ENCODE measurements around the gene SPATA22. TPM values are rescaled to one million over a fixed set of nuclear protein-coding genes. Genes with fewer than 3 reads are reported as not detected.

SPATA22 gene
- total RNA-seq, 2 donors from 2014 or later, result not detected

DNA sequence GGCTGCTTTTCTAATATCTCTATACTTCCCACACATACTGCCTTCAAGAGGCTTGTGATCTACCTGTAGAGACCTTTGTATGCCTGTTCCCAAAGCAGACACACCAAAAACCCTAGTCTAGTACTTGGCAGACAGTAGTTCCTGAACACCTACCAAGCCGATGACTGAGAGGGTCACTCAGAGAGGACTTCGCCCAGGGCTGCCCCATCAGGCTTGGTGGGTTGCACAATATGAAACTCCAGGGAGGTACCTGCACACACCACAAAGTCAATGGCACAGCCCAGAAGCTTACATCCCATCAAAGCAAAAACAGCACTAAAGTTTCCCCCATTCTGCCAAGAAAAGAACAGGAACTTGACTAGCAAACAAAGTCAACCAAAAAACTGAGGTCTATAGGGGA, 34.4 kb upstream of the SPATA22 start:
- Mint-ChIP-seq H3K36me3 (ENCODE audit: low read depth) (peaks cover 23% of the 10 kb centered on the region), H3K27ac (no peak overlapping the region), H3K4me3 (no peak overlapping the region), H3K27me3 (ENCODE audit: insufficient read depth) (no peaks in the 10 kb centered on the region), H3K9me3 (peaks cover 19% of the 10 kb centered on the region), H3K4me1 (no peaks in the 10 kb centered on the region)
- 100% methylated on average over 1 to 2 of the region's 2 CpGs for WGBS, 2 experiments (ENCODE audit: insufficient coverage in 1 of 2, insufficient read length in 1 of 2)
- H3K4me3 ChIP-seq (ENCODE audit: low read length), result no peak overlapping the region
- TF ChIP-seq, protein P1, sequence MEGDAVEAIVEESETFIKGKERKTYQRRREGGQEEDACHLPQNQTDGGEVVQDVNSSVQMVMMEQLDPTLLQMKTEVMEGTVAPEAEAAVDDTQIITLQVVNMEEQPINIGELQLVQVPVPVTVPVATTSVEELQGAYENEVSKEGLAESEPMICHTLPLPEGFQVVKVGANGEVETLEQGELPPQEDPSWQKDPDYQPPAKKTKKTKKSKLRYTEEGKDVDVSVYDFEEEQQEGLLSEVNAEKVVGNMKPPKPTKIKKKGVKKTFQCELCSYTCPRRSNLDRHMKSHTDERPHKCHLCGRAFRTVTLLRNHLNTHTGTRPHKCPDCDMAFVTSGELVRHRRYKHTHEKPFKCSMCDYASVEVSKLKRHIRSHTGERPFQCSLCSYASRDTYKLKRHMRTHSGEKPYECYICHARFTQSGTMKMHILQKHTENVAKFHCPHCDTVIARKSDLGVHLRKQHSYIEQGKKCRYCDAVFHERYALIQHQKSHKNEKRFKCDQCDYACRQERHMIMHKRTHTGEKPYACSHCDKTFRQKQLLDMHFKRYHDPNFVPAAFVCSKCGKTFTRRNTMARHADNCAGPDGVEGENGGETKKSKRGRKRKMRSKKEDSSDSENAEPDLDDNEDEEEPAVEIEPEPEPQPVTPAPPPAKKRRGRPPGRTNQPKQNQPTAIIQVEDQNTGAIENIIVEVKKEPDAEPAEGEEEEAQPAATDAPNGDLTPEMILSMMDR (conservative IDR thresholded peaks at IDR 0.05), result no peak
- H3K4me1 ChIP-seq (ENCODE audit: control insufficient read depth, insufficient read depth, low read length), result no peaks in the 10 kb centered on the region
- no peak overlapping the region for H3K9ac ChIP-seq (ENCODE audit: extremely low read depth, low read length, poor library complexity, severe bottlenecking)
- peaks cover 6% of the 10 kb centered on the region for H3K36me3 ChIP-seq (ENCODE audit: control insufficient read depth, insufficient read depth, low read length)
- no peak overlapping the region for H3K27ac ChIP-seq (ENCODE audit: low read depth, low read length)
- no peaks in the 10 kb centered on the region for H3K27me3 ChIP-seq (ENCODE audit: control insufficient read depth, insufficient read depth, low read length, poor library complexity, severe bottlenecking)
- DNase-seq, result no peak
- H3K9me3 ChIP-seq (ENCODE audit: control insufficient read depth, low read length), result peaks cover 5% of the 10 kb centered on the region

GRCh38 chr17:3505008-3505407, 33.4 kb upstream of the SPATA22 start:
- no peak for DNase-seq
- H3K27me3 Mint-ChIP-seq (ENCODE audit: insufficient read depth), result no peaks in the 10 kb centered on the region
- WGBS, 2 experiments (ENCODE audit: insufficient coverage in 1 of 2, insufficient read length in 1 of 2), result 94 to 95% methylated on average over 7 of the region's 7 CpGs
- no peaks in the 10 kb centered on the region for H3K4me1 Mint-ChIP-seq
- H3K9me3 Mint-ChIP-seq, result peaks cover 29% of the 10 kb centered on the region
- Histone ChIP-seq H3K27me3 (ENCODE audit: control insufficient read depth, insufficient read depth, low read length, poor library complexity, severe bottlenecking) (no peaks in the 10 kb centered on the region), H3K9ac (ENCODE audit: extremely low read depth, low read length, poor library complexity, severe bottlenecking) (no peak overlapping the region), H3K4me1 (ENCODE audit: control insufficient read depth, insufficient read depth, low read length) (no peaks in the 10 kb centered on the region), H3K36me3 (ENCODE audit: control insufficient read depth, insufficient read depth, low read length) (peaks cover under 1% of the 10 kb centered on the region), H3K9me3 (ENCODE audit: control insufficient read depth, low read length) (peaks cover 9% of the 10 kb centered on the region), H3K27ac (ENCODE audit: low read depth, low read length) (no peak overlapping the region), H3K4me3 (ENCODE audit: low read length) (no peak overlapping the region)
- no peak overlapping the region for H3K27ac Mint-ChIP-seq
- no peak overlapping the region for H3K4me3 Mint-ChIP-seq
- TF ChIP-seq, protein P1 (conservative IDR thresholded peaks at IDR 0.05), result no peak
- H3K36me3 Mint-ChIP-seq (ENCODE audit: low read depth), result peaks cover 15% of the 10 kb centered on the region

GRCh38 chr17:3503285-3503684, 31.7 kb upstream of the SPATA22 start:
- Mint-ChIP-seq H3K4me3 (no peak overlapping the region), H3K9me3 (peaks cover 23% of the 10 kb centered on the region), H3K27ac (no peak overlapping the region), H3K27me3 (ENCODE audit: insufficient read depth) (no peaks in the 10 kb centered on the region), H3K4me1 (no peaks in the 10 kb centered on the region), H3K36me3 (ENCODE audit: low read depth) (peaks cover 5% of the 10 kb centered on the region)
- TF ChIP-seq, protein P1 (conservative IDR thresholded peaks at IDR 0.05), result no peak
- Histone ChIP-seq H3K27ac (ENCODE audit: low read depth, low read length) (no peak overlapping the region), H3K9me3 (ENCODE audit: control insufficient read depth, low read length) (peaks cover 9% of the 10 kb centered on the region), H3K4me3 (ENCODE audit: low read length) (no peak overlapping the region), H3K4me1 (ENCODE audit: control insufficient read depth, insufficient read depth, low read length) (no peaks in the 10 kb centered on the region), H3K9ac (ENCODE audit: extremely low read depth, low read length, poor library complexity, severe bottlenecking) (no peak overlapping the region), H3K27me3 (ENCODE audit: control insufficient read depth, insufficient read depth, low read length, poor library complexity, severe bottlenecking) (no peaks in the 10 kb centered on the region), H3K36me3 (ENCODE audit: control insufficient read depth, insufficient read depth, low read length) (no peaks in the 10 kb centered on the region)
- no peak for DNase-seq
- WGBS, 2 experiments (ENCODE audit: insufficient coverage in 1 of 2, insufficient read length in 1 of 2), result 100% methylated on average over 1 of the region's 1 CpG

Measured in endodermal cell (in vitro differentiated cells).